Thyroid gland (tissue), 4 donors: ENCODE data around the gene CDH4.

Experiments used
- CTCF ChIP-seq, 6 experiments: fragments of 200-600 bp in 3 of 6; fragments of 450-650 bp in 3 of 6; sonication (generic) in 3 of 6; IDR thresholded peaks; one replicate each; pipeline ENCODE4 v1.5.1; 2016 to 2019; ENCODE audit warnings: antibody characterized with exemption in 6 of 6, mild to moderate bottlenecking in 2 of 6, inconsistent platforms in 1 of 6, moderate library complexity in 1 of 6
- POLR2A ChIP-seq, 2 donors: fragments of 450-650 bp; IDR thresholded peaks; one replicate each; pipeline ENCODE4 v1.6.1; 2017; ENCODE audit warnings: antibody characterized with exemption in 2 of 2, mild to moderate bottlenecking in 2 of 2, moderate library complexity in 1 of 2

GRCh38 chr20:61730631-61731362, 478.7 kb downstream of the CDH4 start:
- TF ChIP-seq CTCF (IDR thresholded peaks at IDR 0.05) (no peak), POLR2A (IDR thresholded peaks at IDR 0.05) (no peak)
